GM21390 (cell line): Measurements from ENCODE around the gene LYZ.
"Not testable (repeated sequence)": the region's sequence is repeated elsewhere in the genome, so short reads cannot be mapped to it uniquely, and the experiment has no call there.

Experiments used
- ATAC-seq: cut with Tn5 transposase; IDR thresholded peaks from one replicate; pipeline ENCODE4 v1.9.1; 2021; ENCODE audit not compliant: unreplicated experiment

The LYZ gene

GRCh38 chr12:69348162-69348938, at the start of gene LYZ:
Gene LYZ (plus strand): TSS chr12:69348381. CDS start chr12:69348409, 28 bp downstream.
- no peak for ATAC-seq

- no peak for ATAC-seq
These were observed 49.2 kb upstream of the LYZ start for GRCh38 chr12:69298947-69299346.

- ATAC-seq = no peak
These were observed 43.9 kb upstream of the LYZ start for GRCh38 chr12:69304284-69304683.

- no peak for ATAC-seq
These were observed 38.7 kb upstream of the LYZ start for GRCh38 chr12:69309461-69309860.

- no peak for ATAC-seq
These were observed 35.0 kb upstream of the LYZ start for GRCh38 chr12:69313209-69313608.

GRCh38 chr12:69316784-69317183, 31.4 kb upstream of the LYZ start:
- ATAC-seq = not testable (repeated sequence)

GRCh38 chr12:69317233-69317632, 30.9 kb upstream of the LYZ start:
- not testable (repeated sequence) for ATAC-seq

GRCh38 chr12:69318225-69318624, 30.0 kb upstream of the LYZ start:
- no peak for ATAC-seq

- ATAC-seq = no peak
These were observed 26.8 kb upstream of the LYZ start for GRCh38 chr12:69321351-69321750.

GRCh38 chr12:69324797-69325466, 23.2 kb upstream of the LYZ start:
- peak; percentile 92 for ATAC-seq

GRCh38 chr12:69328426-69328825, 19.8 kb upstream of the LYZ start:
- ATAC-seq = no peak

- no peak for ATAC-seq
These were observed 18.3 kb upstream of the LYZ start for GRCh38 chr12:69329669-69330428.

- peak; percentile 79 for ATAC-seq
These were observed 17.4 kb upstream of the LYZ start for GRCh38 chr12:69330475-69331473.

- ATAC-seq = no peak
These were observed 16.7 kb upstream of the LYZ start for GRCh38 chr12:69331519-69331908.

GRCh38 chr12:69331909-69332684, 16.1 kb upstream of the LYZ start:
- no peak for ATAC-seq

GRCh38 chr12:69332815-69333358, 15.3 kb upstream of the LYZ start:
- no peak for ATAC-seq

GRCh38 chr12:69334158-69334557, 14.0 kb upstream of the LYZ start:
- ATAC-seq = no peak

GRCh38 chr12:69337311-69338090, 10.7 kb upstream of the LYZ start:
- ATAC-seq = no peak
